Activated naive CD8-positive, alpha-beta T cell treated with anti-CD3 and anti-CD28 coated beads, Interleukin-2, amount 50 U/mL, for 24 hours (primary cell): ENCODE measurements around the gene TPP2.

Experiments used
- ATAC-seq: fragments of 150-1000 bp; cut with Tn5 transposase; one replicate; pipeline ENCODE4 v1.10.0; 2021
- DNase-seq: peaks from one replicate; pipeline ENCODE4 v3.0.0; 2021
- H3K27ac Mint-ChIP-seq: one replicate; pipeline ENCODE4 v1.8.0; 2021; ENCODE audit warnings: mild to moderate bottlenecking, mixed read lengths
- H3K27me3 Mint-ChIP-seq: one replicate; pipeline ENCODE4 v1.8.0; 2021; ENCODE audit warnings: mixed read lengths
- H3K36me3 Mint-ChIP-seq: one replicate; pipeline ENCODE4 v1.8.0; 2021; ENCODE audit warnings: low read depth, mixed read lengths
- H3K4me1 Mint-ChIP-seq: one replicate; pipeline ENCODE4 v1.8.0; 2021; ENCODE audit warnings: mixed read lengths
- H3K4me3 Mint-ChIP-seq: one replicate; pipeline ENCODE4 v1.8.0; 2021; ENCODE audit warnings: mild to moderate bottlenecking, moderate library complexity, mixed read lengths
- H3K9me3 Mint-ChIP-seq: one replicate; pipeline ENCODE4 v1.8.0; 2021; ENCODE audit warnings: mixed read lengths

TPP2 gene

DNA sequence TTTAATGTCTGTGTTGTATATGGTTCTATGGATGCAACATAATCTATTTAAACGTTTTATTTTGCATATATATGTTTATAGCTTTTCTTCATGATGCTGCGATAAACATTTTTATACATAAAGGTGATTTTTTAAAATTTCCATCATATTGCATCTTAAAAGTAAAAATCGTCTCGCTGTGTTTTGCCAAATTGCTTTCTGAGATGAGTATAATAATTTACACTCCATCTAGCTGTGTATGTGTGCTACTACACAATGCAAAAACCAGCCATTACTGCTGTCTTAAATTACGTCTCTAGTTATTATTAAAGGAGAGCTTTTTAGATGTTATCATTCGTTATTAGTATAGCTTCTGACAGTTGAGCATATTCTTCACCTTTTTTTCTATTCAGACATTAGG, 60.8 kb downstream of the TPP2 start:
- H3K36me3 Mint-ChIP-seq: peaks cover 50% of the 10 kb centered on the region
- H3K27ac Mint-ChIP-seq: no peak overlapping the region
- H3K27me3 Mint-ChIP-seq: no peaks in the 10 kb centered on the region
- ATAC-seq: no peak
- DNase-seq: no peak
- no peak overlapping the region for H3K4me3 Mint-ChIP-seq
- no peaks in the 10 kb centered on the region for H3K4me1 Mint-ChIP-seq
- H3K9me3 Mint-ChIP-seq: no peaks in the 10 kb centered on the region

GRCh38 chr13:102658660-102659059, 61.9 kb downstream of the TPP2 start:
- ATAC-seq (no peak), DNase-seq (no peak)
- no peaks in the 10 kb centered on the region for H3K9me3 Mint-ChIP-seq
- no peaks in the 10 kb centered on the region for H3K4me1 Mint-ChIP-seq
- no peak overlapping the region for H3K27ac Mint-ChIP-seq
- H3K27me3 Mint-ChIP-seq: no peaks in the 10 kb centered on the region
- peaks cover 46% of the 10 kb centered on the region for H3K36me3 Mint-ChIP-seq
- H3K4me3 Mint-ChIP-seq: no peak overlapping the region

GRCh38 chr13:102659168-102659713, 62.5 kb downstream of the TPP2 start:
- Mint-ChIP-seq H3K4me1 (no peaks in the 10 kb centered on the region), H3K27ac (no peak overlapping the region), H3K36me3 (peaks cover 52% of the 10 kb centered on the region), H3K4me3 (no peak overlapping the region), H3K27me3 (no peaks in the 10 kb centered on the region), H3K9me3 (no peaks in the 10 kb centered on the region)
- ATAC-seq: no peak
- no peak for DNase-seq

DNA sequence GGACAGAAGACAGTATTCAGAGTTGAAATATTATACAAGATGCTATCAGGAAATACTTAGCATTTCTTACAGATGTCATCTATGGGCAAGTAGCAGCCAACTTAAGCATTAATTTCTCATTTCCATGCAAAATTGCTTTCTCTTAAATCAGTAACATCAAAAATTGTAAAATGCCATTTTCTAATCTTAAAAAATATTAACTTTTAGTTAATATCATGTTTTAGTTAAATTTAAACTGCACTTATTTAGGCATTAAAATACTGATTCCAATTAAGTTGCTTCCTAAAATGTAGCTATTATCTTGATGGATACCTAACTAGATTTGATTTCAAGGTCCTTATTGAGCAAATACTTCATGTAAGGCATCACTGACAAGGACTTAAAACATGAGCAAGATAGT, 70.2 kb downstream of the TPP2 start:
- Mint-ChIP-seq H3K4me1 (no peaks in the 10 kb centered on the region), H3K36me3 (peaks cover 74% of the 10 kb centered on the region), H3K27me3 (no peaks in the 10 kb centered on the region), H3K4me3 (no peak overlapping the region), H3K27ac (no peak overlapping the region), H3K9me3 (peaks cover 22% of the 10 kb centered on the region)
- no peak for DNase-seq
- no peak for ATAC-seq

DNA sequence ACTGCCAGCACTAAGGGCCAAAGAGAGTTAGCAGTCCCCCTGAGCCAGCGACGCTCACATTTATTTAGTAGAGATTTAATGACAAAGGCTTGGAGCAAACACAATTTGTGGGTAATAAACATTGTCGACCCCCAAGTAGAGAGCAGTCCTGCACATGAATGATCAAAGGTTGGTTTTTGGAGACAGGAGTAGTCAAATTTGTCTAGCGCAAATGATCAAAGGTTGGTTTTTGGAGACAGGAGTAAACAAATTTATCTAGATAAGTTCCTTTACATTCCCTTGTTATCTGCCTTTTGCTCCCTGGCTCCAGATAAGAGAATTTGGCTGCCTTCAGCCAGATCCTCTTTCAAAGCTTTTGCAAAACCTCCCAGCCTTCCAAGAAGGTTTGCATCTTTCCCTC, 71.1 kb downstream of the TPP2 start:
- no peak for ATAC-seq
- Mint-ChIP-seq H3K4me3 (no peak overlapping the region), H3K36me3 (peaks cover 70% of the 10 kb centered on the region), H3K27ac (peak overlapping the region; percentile 8), H3K27me3 (no peaks in the 10 kb centered on the region), H3K9me3 (peaks cover 22% of the 10 kb centered on the region), H3K4me1 (no peaks in the 10 kb centered on the region)
- no peak for DNase-seq

- DNase-seq (no peak), ATAC-seq (no peak)
- H3K9me3 Mint-ChIP-seq: peaks cover 22% of the 10 kb centered on the region
- H3K36me3 Mint-ChIP-seq: peaks cover 64% of the 10 kb centered on the region
- H3K27me3 Mint-ChIP-seq: no peaks in the 10 kb centered on the region
- H3K4me1 Mint-ChIP-seq: no peaks in the 10 kb centered on the region
- H3K27ac Mint-ChIP-seq: peak overlapping the region; percentile 4
- no peak overlapping the region for H3K4me3 Mint-ChIP-seq
These were observed 73.3 kb downstream of the TPP2 start for GRCh38 chr13:102670130-102670529.

DNA sequence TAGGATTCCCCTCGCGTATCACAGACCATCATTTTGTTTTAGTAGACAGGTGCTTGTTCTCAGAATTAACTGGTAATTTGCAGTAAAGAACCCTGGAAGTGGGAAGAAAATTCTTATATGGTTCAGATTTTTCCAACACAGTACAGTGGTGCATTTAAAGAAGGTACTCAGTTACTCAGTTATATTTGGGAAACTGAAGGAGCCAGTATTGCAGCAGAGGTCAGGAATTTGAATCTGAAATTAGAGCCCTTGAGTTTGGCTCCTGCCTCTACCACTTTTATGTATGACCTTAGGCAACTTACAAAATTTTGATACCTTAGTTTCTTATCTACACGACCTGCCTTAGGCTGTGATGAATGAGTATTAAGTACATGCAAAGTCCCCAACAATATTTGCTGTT, 78.3 kb downstream of the TPP2 start:
- no peak overlapping the region for H3K4me3 Mint-ChIP-seq
- no peaks in the 10 kb centered on the region for H3K9me3 Mint-ChIP-seq
- H3K27me3 Mint-ChIP-seq: no peaks in the 10 kb centered on the region
- ATAC-seq: no peak
- DNase-seq: no peak
- H3K36me3 Mint-ChIP-seq: peaks cover 45% of the 10 kb centered on the region
- H3K27ac Mint-ChIP-seq: no peak overlapping the region
- peaks cover under 1% of the 10 kb centered on the region for H3K4me1 Mint-ChIP-seq

DNA sequence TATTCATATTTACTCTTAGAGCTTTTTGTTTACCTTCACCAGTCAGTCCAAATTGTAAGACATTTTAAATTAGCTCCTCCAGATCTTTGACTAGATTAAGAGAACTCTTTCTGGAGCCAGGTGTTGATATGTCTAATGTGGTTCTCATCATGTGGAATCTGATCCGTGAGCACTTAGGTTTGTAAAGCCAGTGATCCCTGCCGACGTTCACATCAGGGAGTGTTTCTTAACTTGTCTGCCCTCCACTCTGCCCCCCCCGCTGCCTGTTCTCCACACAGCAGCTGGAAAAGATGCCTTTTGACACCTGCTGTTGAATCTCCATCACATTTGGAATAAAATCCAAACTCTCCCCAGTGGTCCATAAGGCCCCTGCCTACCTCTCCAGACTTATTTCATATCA, 80.3 kb downstream of the TPP2 start:
- ATAC-seq (no peak), DNase-seq (no peak)
- peaks cover 14% of the 10 kb centered on the region for H3K4me1 Mint-ChIP-seq
- H3K27ac Mint-ChIP-seq: no peak overlapping the region
- no peaks in the 10 kb centered on the region for H3K27me3 Mint-ChIP-seq
- no peak overlapping the region for H3K4me3 Mint-ChIP-seq
- H3K9me3 Mint-ChIP-seq: peaks cover 6% of the 10 kb centered on the region
- peaks cover 37% of the 10 kb centered on the region for H3K36me3 Mint-ChIP-seq

- DNase-seq (no peak), ATAC-seq (no peak)
- Mint-ChIP-seq H3K36me3 (peaks cover 37% of the 10 kb centered on the region), H3K9me3 (peaks cover 6% of the 10 kb centered on the region), H3K4me3 (no peak overlapping the region), H3K4me1 (peaks cover 16% of the 10 kb centered on the region), H3K27me3 (no peaks in the 10 kb centered on the region), H3K27ac (no peak overlapping the region)
These were observed 81.7 kb downstream of the TPP2 start for GRCh38 chr13:102678339-102679107.

DNA sequence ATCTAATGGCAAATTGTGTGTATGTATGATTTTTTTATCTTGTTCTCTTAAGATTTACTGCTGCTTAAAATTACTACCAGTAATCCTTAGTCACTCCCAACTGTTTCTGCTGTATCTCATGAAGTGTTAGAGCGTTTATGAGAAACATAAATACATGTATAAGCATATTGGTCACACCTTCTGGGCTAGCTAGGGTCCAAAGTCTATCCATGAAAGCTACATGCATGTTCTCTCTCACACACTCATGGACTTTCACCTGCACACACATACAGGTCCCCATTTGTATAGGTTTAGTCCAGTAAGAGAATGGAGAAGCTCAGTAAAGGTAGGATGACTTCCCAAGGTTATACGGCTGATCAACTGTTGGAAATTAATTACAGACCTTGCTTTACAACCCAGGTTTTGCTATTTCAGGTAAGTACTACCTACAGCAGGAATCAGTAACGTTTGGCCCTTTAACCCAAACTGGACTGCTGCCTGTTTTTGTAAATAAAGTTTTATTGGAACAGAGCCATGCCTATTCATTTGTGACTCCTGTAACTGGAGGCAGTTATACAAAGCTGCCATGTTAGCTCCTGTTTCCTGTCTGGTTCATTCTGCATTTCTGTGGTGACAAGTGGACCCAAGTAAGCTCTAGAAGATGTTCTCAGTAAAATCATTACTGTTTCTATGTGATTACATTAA, 82.8 kb downstream of the TPP2 start:
- H3K4me3 Mint-ChIP-seq: no peak overlapping the region
- no peak for ATAC-seq
- H3K9me3 Mint-ChIP-seq: peaks cover 6% of the 10 kb centered on the region

DNA sequence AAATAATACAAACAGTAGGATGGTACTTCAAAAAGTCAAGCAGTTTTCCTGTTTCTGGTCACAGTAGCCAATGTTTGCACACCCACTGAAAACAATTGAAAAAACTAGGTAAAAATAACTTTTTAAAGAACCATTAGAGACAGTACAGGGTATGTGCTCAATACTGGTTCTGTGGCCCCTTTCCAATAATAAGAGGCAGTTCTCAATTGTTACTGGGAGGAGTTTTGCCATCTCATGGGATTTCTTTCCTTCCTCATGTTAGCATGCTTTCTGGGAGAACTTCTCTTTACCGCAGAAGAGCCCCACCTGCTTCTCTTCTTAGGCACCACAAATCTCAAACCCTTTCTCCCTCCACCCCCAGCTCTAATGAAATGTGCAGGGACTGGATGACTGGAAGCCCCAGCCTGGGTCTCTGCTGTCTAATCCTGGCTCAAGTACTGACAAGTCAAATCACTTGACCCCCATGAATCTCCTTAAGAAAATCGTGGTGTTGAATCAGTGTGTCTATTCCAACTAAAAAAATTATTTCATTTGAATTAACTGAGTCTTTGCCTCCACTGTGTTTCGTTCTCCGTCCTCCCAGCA, 83.4 kb downstream of the TPP2 start:
- H3K4me3 Mint-ChIP-seq: no peak overlapping the region
- no peak for ATAC-seq

More for the DNA sequence above, 82.8 kb downstream of the TPP2 start:
- no peak for DNase-seq
- Mint-ChIP-seq H3K27ac (no peak overlapping the region), H3K4me1 (peaks cover 16% of the 10 kb centered on the region), H3K27me3 (no peaks in the 10 kb centered on the region), H3K36me3 (peaks cover 35% of the 10 kb centered on the region)

GRCh38 chr13:102680842-102681740, 84.3 kb downstream of the TPP2 start:
- peak overlapping the region; percentile 12 for H3K27ac Mint-ChIP-seq
- H3K9me3 Mint-ChIP-seq: peaks cover 6% of the 10 kb centered on the region
- H3K36me3 Mint-ChIP-seq: peaks cover 25% of the 10 kb centered on the region
- no peak overlapping the region for H3K4me3 Mint-ChIP-seq
- ATAC-seq: no peak
- no peaks in the 10 kb centered on the region for H3K27me3 Mint-ChIP-seq
- no peak for DNase-seq
- peaks cover 22% of the 10 kb centered on the region for H3K4me1 Mint-ChIP-seq

More for the DNA sequence above, 83.4 kb downstream of the TPP2 start:
- Mint-ChIP-seq H3K36me3 (peaks cover 29% of the 10 kb centered on the region), H3K4me1 (peaks cover 16% of the 10 kb centered on the region), H3K27ac (no peak overlapping the region), H3K9me3 (peaks cover 6% of the 10 kb centered on the region), H3K27me3 (no peaks in the 10 kb centered on the region)
- DNase-seq: no peak

DNA sequence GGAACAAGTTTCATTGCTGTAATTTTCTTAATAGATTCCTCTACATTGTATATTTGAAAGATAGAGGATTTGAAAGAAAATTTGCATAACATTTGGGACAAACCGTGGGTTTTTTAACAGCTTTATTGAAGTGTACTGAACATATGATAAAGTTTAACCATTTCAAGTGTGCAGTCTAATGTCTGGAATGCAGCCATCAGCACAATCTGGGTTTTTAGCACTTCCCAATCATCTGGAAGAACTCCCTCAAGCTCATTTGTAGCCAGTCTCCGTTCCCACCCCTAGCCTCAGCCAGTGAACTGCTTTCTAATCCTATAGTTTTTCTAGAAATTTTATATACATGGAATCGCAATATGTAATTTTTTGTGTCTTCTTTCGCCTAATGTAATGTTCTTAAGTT, 85.4 kb downstream of the TPP2 start:
- H3K9me3 Mint-ChIP-seq: peaks cover 6% of the 10 kb centered on the region
- peaks cover 20% of the 10 kb centered on the region for H3K36me3 Mint-ChIP-seq
- H3K4me3 Mint-ChIP-seq: no peak overlapping the region
- no peaks in the 10 kb centered on the region for H3K27me3 Mint-ChIP-seq
- ATAC-seq: no peak
- H3K4me1 Mint-ChIP-seq: peaks cover 27% of the 10 kb centered on the region
- DNase-seq: no peak
- H3K27ac Mint-ChIP-seq: no peak overlapping the region

- no peak for ATAC-seq
- Mint-ChIP-seq H3K27ac (no peak overlapping the region), H3K4me3 (no peak overlapping the region)
These were observed 85.9 kb downstream of the TPP2 start for GRCh38 chr13:102682727-102683126.

More at GRCh38 chr13:102682727-102683126, 85.9 kb downstream of the TPP2 start:
- Mint-ChIP-seq H3K4me1 (peaks cover 29% of the 10 kb centered on the region), H3K27me3 (no peaks in the 10 kb centered on the region), H3K36me3 (peaks cover 16% of the 10 kb centered on the region), H3K9me3 (peaks cover 6% of the 10 kb centered on the region)
- no peak for DNase-seq
